GM19372 (cell line): ENCODE measurements around the gene GOLGA5.
"Not testable (repeated sequence)": the region's sequence is repeated elsewhere in the genome, so short reads cannot be mapped to it uniquely, and the experiment has no call there.

Experiments
- ATAC-seq: cut with Tn5 transposase; IDR thresholded peaks from one replicate; pipeline ENCODE4 v1.9.1; 2021; ENCODE audit warnings: mild to moderate bottlenecking, low read depth, moderate library complexity; ENCODE audit not compliant: unreplicated experiment

The GOLGA5 gene

GRCh38 chr14:92819680-92820535 is 25.8 kb downstream of the GOLGA5 start:
- ATAC-seq, result not testable (repeated sequence)

- not testable (repeated sequence) for ATAC-seq
Measured at GRCh38 chr14:92820536-92820840, 26.4 kb downstream of the GOLGA5 start.

- no peak for ATAC-seq
Measured at GRCh38 chr14:92830902-92831301, 36.8 kb downstream of the GOLGA5 start.

GRCh38 chr14:92832137-92832700 is 38.1 kb downstream of the GOLGA5 start:
- ATAC-seq, result no peak

GRCh38 chr14:92841930-92842329 is 47.8 kb downstream of the GOLGA5 start:
- no peak for ATAC-seq

DNA sequence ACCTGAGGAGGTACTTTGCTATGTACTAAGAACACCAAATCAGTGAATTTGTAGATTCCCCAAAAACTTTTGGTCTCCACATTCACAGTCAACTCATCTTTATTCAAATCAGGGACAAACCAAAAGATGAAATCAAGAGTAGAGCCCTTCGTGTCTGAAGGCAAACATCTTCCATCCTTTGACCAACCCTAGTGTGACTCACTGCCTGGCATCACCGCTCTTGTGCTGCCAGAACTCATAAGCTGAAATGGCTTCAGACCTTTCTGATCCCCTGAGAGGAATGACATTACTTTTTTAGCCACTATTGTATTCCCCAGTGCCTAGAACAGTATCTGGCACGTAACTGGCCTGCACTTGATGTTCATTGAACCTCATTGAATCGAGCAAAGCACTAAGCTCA is 50.1 kb downstream of the GOLGA5 start:
- ATAC-seq, result no peak

- ATAC-seq, result peak; percentile 93
Measured at GRCh38 chr14:92846162-92846897, 52.2 kb downstream of the GOLGA5 start.

DNA sequence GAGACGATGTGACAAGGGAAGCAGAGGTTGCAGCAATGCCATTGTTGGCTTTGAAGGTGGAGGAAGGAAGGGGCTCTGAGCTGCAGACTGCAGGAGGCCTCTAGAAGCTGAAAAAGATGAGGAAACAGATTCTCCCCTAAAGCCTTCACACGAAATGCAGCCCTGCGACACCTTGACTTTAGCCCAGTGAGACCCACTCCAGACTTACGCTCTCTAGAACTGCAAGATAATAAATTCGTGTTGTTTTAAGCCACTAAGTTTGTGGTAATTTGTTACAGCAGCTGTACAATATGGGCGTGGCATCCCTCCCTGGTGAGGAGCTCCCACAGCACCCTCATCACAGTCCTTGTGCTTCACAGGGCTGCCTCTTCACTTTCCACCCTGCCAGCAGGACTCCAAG is 53.2 kb downstream of the GOLGA5 start:
- ATAC-seq, result no peak

GRCh38 chr14:92847749-92848148 is 53.6 kb downstream of the GOLGA5 start:
- no peak for ATAC-seq

- ATAC-seq, result no peak
Measured at GRCh38 chr14:92848887-92849286, 54.8 kb downstream of the GOLGA5 start.

GRCh38 chr14:92850492-92850891 is 56.4 kb downstream of the GOLGA5 start:
- ATAC-seq, result no peak

DNA sequence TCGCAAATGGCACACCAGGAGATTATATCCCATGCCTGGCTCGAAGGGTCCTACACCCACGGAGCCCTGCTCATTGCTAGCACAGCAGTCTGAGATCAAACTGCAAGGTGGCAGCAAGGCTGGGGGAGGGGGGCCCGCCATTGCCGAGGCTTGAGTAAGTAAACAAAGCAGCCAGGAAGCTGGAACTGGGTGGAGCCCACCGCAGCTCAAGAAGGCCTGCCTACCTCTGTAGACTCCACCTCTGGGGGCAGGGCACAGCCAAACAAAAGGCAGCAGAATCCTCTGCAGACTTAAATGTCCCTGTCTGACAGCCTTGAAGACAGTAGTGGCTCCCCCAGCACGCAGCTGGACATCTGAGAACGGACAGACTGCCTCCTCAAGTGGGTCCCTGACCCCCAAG is 59.0 kb downstream of the GOLGA5 start:
- not testable (repeated sequence) for ATAC-seq

GRCh38 chr14:92860049-92860840 is 66.1 kb downstream of the GOLGA5 start:
- no peak for ATAC-seq

- ATAC-seq, result no peak
Measured at GRCh38 chr14:92861856-92862745, 68.0 kb downstream of the GOLGA5 start.

GRCh38 chr14:92863286-92864080 is 69.4 kb downstream of the GOLGA5 start:
- ATAC-seq, result no peak

DNA sequence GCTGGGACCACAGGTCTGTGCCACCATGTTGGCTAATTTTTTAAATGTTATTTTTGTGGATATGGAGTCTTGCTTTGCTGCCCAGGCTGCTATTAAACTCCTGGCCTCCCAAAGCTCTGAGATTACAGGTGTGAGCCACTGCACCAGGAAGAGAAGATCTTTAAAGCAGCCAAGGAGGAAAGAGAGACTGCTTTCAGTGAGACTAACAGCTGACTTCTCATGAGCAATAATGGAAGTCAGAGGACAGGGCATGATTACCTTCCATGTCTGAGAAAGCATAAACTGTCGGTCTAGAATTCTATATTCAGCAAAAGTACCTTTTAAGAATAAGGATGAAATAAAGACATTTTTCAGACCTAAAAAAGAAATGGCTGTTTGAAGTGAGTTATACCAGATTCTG is 71.6 kb downstream of the GOLGA5 start:
- no peak for ATAC-seq

DNA sequence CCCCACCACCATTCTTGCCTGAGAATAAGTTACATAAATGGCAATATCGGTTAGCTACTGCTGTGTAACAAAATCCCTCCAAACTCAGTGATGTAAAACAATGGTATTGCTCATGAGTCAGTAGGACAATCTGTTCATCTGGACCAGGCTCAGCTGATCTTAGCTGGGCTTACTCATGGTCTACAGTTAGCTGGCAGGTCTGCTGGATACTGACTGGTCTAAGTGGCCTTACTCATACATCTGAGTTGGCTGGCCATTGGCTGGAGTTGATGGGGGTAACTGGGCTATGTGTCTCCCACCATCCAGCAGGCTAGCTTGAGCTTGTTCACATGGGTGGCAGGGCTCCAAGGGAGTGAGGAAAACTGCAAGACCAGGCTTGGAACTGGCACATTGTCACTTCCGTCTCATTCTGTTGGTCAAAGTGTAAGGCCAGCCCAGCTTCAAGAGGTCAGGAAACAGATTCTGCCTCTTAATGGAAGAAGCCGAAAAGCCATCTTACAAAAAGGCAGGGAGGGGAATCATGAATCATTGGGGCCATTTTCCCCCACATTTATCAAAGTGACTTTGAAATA is 72.2 kb downstream of the GOLGA5 start:
- ATAC-seq, result no peak
